NCI-H446 treated with DMSO at 0.1 percent for 48 hours (cell line): Measurements from ENCODE around the gene SIL1.
A peak's percentile ranks its signal among the peaks of the same experiment; 100 is the strongest.
"Not testable (repeated sequence)": the region's sequence is repeated elsewhere in the genome, so short reads cannot be mapped to it uniquely, and the experiment has no call there.

ENCODE experiments used
- DNase-seq: peaks from one replicate; lab custom pipeline; 2025; lab: John Stamatoyannopoulos, UW

The SIL1 gene

GRCh38 chr5:139108063-139108824 lies 89.9 kb downstream of the SIL1 start:
- no peak for DNase-seq

- DNase-seq, result peak; percentile 93
Observed at GRCh38 chr5:139105621-139106071, 92.5 kb downstream of the SIL1 start.

- peak; percentile 95 for DNase-seq
Observed at GRCh38 chr5:139104577-139105276, 93.4 kb downstream of the SIL1 start.

- no peak for DNase-seq
Observed at GRCh38 chr5:139103762-139104161, 94.4 kb downstream of the SIL1 start.

- DNase-seq, result no peak
Observed at GRCh38 chr5:139100825-139101224, 97.3 kb downstream of the SIL1 start.

- no peak for DNase-seq
Observed at GRCh38 chr5:139094154-139095131, 103.7 kb downstream of the SIL1 start.

- DNase-seq, result no peak
Observed at GRCh38 chr5:139092741-139093343, 105.3 kb downstream of the SIL1 start.

GRCh38 chr5:139091439-139092156 lies 106.6 kb downstream of the SIL1 start:
- no peak for DNase-seq

GRCh38 chr5:139090581-139090980 lies 107.6 kb downstream of the SIL1 start:
- no peak for DNase-seq

GRCh38 chr5:139088024-139088423 lies 110.1 kb downstream of the SIL1 start:
- DNase-seq, result no peak

GRCh38 chr5:139082813-139083498 lies 115.2 kb downstream of the SIL1 start:
- peak; percentile 76 for DNase-seq

GRCh38 chr5:139079991-139080610 lies 118.1 kb downstream of the SIL1 start:
- DNase-seq, result no peak

GRCh38 chr5:139079225-139079990 lies 118.8 kb downstream of the SIL1 start:
- DNase-seq, result no peak

- DNase-seq, result no peak
Observed at GRCh38 chr5:139078345-139078744, 119.8 kb downstream of the SIL1 start.

GRCh38 chr5:139077899-139078298 lies 120.3 kb downstream of the SIL1 start:
- no peak for DNase-seq

- DNase-seq, result no peak
Observed at GRCh38 chr5:139076111-139076510, 122.1 kb downstream of the SIL1 start.

- DNase-seq, result no peak
Observed at GRCh38 chr5:139075066-139076050, 122.8 kb downstream of the SIL1 start.

- DNase-seq, result not testable (repeated sequence)
Observed at GRCh38 chr5:139073956-139074355, 124.2 kb downstream of the SIL1 start.
